Stimulated activated CD4-positive, alpha-beta T cell treated with anti-CD3 and anti-CD28 coated beads, Interleukin-1b, Interleukin-23, amount 100 ng/mL, for 24 hours (primary cell): ENCODE results near the gene NRAP.

Experiments
- DNase-seq, 4 experiments: peaks; one replicate each; pipeline ENCODE4 v3.0.0-alpha.2; 2020; ENCODE audit warnings: low read depth in 4 of 4, low spot score in 1 of 4

NRAP gene

GRCh38 chr10:113612154-113612553 is 51.7 kb downstream of the NRAP start:
- no peak for DNase-seq

GRCh38 chr10:113610631-113611601 is 52.9 kb downstream of the NRAP start:
- DNase-seq = no peak

GRCh38 chr10:113609704-113610108 is 54.1 kb downstream of the NRAP start:
- DNase-seq = no peak

GRCh38 chr10:113605268-113605978 is 58.4 kb downstream of the NRAP start:
- no peak for DNase-seq

GRCh38 chr10:113604572-113604971 is 59.3 kb downstream of the NRAP start:
- DNase-seq = no peak

- DNase-seq = no peak
These were observed 60.6 kb downstream of the NRAP start for GRCh38 chr10:113603057-113603777.

- no peak for DNase-seq
These were observed 63.3 kb downstream of the NRAP start for GRCh38 chr10:113600569-113600968.

- no peak for DNase-seq
These were observed 69.2 kb downstream of the NRAP start for GRCh38 chr10:113594652-113595051.

GRCh38 chr10:113592380-113592779 is 71.5 kb downstream of the NRAP start:
- no peak for DNase-seq

GRCh38 chr10:113590581-113590980 is 73.3 kb downstream of the NRAP start:
- no peak for DNase-seq

GRCh38 chr10:113589201-113589770 is 74.6 kb downstream of the NRAP start:
- no peak for DNase-seq

- no peak for DNase-seq
These were observed 77.9 kb downstream of the NRAP start for GRCh38 chr10:113585949-113586348.

GRCh38 chr10:113583571-113583970 is 80.3 kb downstream of the NRAP start:
- DNase-seq = no peak

GRCh38 chr10:113581092-113581491 is 82.7 kb downstream of the NRAP start:
- no peak for DNase-seq

- no peak for DNase-seq
These were observed 85.1 kb downstream of the NRAP start for GRCh38 chr10:113578773-113579172.

- no peak for DNase-seq
These were observed 87.0 kb downstream of the NRAP start for GRCh38 chr10:113576852-113577251.

GRCh38 chr10:113573368-113573767 is 90.5 kb downstream of the NRAP start:
- DNase-seq = no peak

GRCh38 chr10:113572520-113573290 is 91.1 kb downstream of the NRAP start:
- DNase-seq = no peak

GRCh38 chr10:113569576-113569975 is 94.3 kb downstream of the NRAP start:
- DNase-seq = no peak

GRCh38 chr10:113566888-113567287 is 97.0 kb downstream of the NRAP start:
- no peak for DNase-seq
